KMS-11 (cell line): ENCODE results near the gene RILPL2.

Experiments used
- H2AFZ ChIP-seq: fragments of 200-600 bp; sonication (generic); 2 replicates; pipeline ENCODE4 v1.6.1; 2016; ENCODE audit warnings: antibody characterized with exemption, mixed run types, low read depth
- H3K27ac ChIP-seq: fragments of 200-600 bp; sonication (generic); 2 replicates; pipeline ENCODE4 v1.6.1; 2016; ENCODE audit warnings: mild to moderate bottlenecking, mixed run types
- H3K27me3 ChIP-seq: fragments of 200-600 bp; sonication (generic); 2 replicates; pipeline ENCODE4 v1.6.1; 2017; ENCODE audit warnings: mild to moderate bottlenecking, low read depth, mixed run types, moderate library complexity; ENCODE audit not compliant: insufficient read depth
- H3K36me3 ChIP-seq: fragments of 200-600 bp; sonication (generic); 2 replicates; pipeline ENCODE4 v1.6.1; 2017; ENCODE audit warnings: mild to moderate bottlenecking, mixed run types; ENCODE audit not compliant: insufficient read depth
- H3K4me1 ChIP-seq: fragments of 200-600 bp; sonication (generic); 2 replicates; pipeline ENCODE4 v1.6.1; 2016; ENCODE audit warnings: mild to moderate bottlenecking, low read depth, mixed run types; ENCODE audit not compliant: poor library complexity, severe bottlenecking
- H3K4me2 ChIP-seq: fragments of 200-600 bp; sonication (generic); 2 replicates; pipeline ENCODE4 v1.7.0; 2016; ENCODE audit warnings: mild to moderate bottlenecking, mixed run types
- H3K4me3 ChIP-seq: fragments of 200-600 bp; sonication (generic); IDR thresholded peaks from 2 replicates; pipeline ENCODE4 v1.6.1; 2017; ENCODE audit warnings: low read depth, low read length, mixed read lengths; ENCODE audit not compliant: insufficient read depth
- H3K79me2 ChIP-seq: fragments of 200-600 bp; sonication (generic); 2 replicates; pipeline ENCODE4 v1.6.1; 2016; ENCODE audit warnings: low read depth, mixed run types; ENCODE audit not compliant: insufficient read depth
- H3K9ac ChIP-seq: fragments of 200-600 bp; sonication (generic); 2 replicates; pipeline ENCODE4 v1.6.1; 2016; ENCODE audit warnings: mild to moderate bottlenecking, mixed run types
- H4K20me1 ChIP-seq: fragments of 200-600 bp; sonication (generic); 2 replicates; pipeline ENCODE4 v1.6.1; 2016; ENCODE audit warnings: mild to moderate bottlenecking, mixed run types; ENCODE audit not compliant: insufficient read depth
- TF ChIP-seq, protein P1 (sequence below): fragments of 200-600 bp; sonication (generic); conservative IDR thresholded peaks from 2 replicates; pipeline ENCODE4 v1.6.1; 2017; ENCODE audit warnings: low read depth, mild to moderate bottlenecking, antibody characterized with exemption, low read length, moderate library complexity, mixed read lengths

The RILPL2 gene

DNA sequence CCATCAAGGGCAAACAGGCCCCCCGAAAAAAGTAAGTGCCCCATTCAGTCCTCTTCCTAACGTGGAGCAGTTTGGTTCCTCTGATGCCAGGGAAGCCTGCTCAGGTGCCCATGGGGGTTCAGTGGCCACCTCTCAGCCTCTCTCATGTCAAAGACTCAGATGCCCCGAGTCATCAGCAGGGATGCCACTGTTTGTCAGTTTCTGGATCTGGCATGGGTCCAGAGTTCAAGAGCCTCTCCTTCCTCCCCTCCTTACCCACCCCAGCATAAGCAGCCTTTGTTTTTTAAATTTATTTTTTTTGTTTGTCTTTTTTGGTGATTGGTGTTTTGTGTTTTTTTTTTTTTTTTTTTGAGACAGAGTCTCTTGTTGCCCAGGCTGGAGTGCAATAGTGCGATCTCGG is 41.2 kb downstream of the RILPL2 start:
- Histone ChIP-seq H3K4me3 (no peak overlapping the region), H2AFZ (no peak overlapping the region), H3K79me2 (no peaks in the 10 kb centered on the region), H3K27me3 (no peaks in the 10 kb centered on the region), H3K27ac (no peak overlapping the region), H3K36me3 (no peaks in the 10 kb centered on the region), H3K4me2 (no peak overlapping the region), H3K9ac (no peak overlapping the region), H4K20me1 (no peaks in the 10 kb centered on the region), H3K4me1 (no peaks in the 10 kb centered on the region)
- TF ChIP-seq, protein P1, sequence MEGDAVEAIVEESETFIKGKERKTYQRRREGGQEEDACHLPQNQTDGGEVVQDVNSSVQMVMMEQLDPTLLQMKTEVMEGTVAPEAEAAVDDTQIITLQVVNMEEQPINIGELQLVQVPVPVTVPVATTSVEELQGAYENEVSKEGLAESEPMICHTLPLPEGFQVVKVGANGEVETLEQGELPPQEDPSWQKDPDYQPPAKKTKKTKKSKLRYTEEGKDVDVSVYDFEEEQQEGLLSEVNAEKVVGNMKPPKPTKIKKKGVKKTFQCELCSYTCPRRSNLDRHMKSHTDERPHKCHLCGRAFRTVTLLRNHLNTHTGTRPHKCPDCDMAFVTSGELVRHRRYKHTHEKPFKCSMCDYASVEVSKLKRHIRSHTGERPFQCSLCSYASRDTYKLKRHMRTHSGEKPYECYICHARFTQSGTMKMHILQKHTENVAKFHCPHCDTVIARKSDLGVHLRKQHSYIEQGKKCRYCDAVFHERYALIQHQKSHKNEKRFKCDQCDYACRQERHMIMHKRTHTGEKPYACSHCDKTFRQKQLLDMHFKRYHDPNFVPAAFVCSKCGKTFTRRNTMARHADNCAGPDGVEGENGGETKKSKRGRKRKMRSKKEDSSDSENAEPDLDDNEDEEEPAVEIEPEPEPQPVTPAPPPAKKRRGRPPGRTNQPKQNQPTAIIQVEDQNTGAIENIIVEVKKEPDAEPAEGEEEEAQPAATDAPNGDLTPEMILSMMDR, result no peak

DNA sequence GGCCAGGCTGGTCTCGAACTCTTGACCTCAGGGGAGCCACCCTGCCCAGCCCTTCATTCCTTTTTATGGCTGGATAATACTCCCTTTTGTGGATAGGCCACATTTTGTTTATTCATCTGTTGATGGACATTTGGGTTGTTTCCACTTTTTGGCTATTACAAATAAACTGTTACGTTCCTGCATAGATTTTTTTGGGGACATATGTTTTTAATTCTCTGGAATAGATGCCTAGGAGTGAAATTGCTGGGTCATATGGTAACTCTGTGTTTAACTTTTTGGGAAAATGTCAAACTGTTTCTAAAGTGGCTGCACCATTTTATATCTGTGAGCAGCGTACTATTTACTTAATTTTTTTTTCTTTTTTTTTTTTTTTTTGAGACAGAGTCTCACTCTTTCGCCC is 42.7 kb downstream of the RILPL2 start:
- Histone ChIP-seq H2AFZ (no peak overlapping the region), H3K27ac (no peak overlapping the region), H3K27me3 (no peaks in the 10 kb centered on the region), H3K79me2 (no peaks in the 10 kb centered on the region), H3K9ac (no peak overlapping the region), H3K4me1 (no peaks in the 10 kb centered on the region), H3K4me2 (no peak overlapping the region), H4K20me1 (no peaks in the 10 kb centered on the region), H3K36me3 (no peaks in the 10 kb centered on the region), H3K4me3 (no peak overlapping the region)
- TF ChIP-seq, protein P1, result no peak

DNA sequence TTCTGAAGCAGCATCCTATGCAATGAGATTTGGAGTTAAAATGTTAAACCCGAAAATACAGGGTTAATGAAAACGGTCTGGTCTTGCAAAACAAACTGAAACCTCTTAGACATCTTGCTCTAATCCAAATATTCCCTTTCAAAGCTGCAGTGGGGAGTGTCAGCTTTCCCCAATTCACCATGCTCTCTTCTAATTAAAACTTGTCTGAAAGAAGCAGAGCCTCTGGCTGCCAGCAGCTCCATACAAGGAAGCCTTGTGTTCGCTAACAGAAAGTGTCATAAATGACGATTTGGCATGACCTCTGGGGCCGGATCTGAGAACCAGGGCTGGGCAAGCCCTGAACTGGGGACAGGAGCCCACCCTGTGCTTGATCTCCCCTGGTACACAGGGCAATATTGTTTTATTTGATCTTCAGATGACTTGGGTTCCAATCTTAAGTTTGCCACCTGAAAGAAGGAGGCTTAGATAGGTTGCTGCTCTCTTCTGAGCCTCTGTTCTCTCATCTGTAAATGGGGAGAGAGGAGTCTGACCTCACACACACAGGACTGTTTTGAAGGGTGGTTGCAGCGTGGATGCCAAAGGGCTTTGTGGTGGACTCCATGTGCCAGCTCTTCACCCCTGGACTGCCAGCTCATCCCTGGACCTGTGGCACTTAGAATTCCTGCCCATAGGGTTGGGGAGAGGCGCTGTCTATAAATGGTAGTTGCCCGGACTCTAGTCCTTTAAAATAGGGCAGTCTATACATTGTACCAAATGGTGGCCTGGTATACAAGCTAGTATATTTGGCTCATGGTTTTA is 44.7 kb downstream of the RILPL2 start:
- Histone ChIP-seq H3K4me1 (peaks cover 14% of the 10 kb centered on the region), H3K27me3 (no peaks in the 10 kb centered on the region), H3K27ac (no peak overlapping the region), H2AFZ (no peak overlapping the region), H3K4me3 (no peak overlapping the region), H3K4me2 (no peak overlapping the region), H3K36me3 (no peaks in the 10 kb centered on the region), H3K9ac (no peak overlapping the region), H3K79me2 (0 out of 2 replicates have a peak, but pooled peaks cover 5% of the 10 kb centered on the region), H4K20me1 (no peaks in the 10 kb centered on the region)
- TF ChIP-seq, protein P1, result no peak

DNA sequence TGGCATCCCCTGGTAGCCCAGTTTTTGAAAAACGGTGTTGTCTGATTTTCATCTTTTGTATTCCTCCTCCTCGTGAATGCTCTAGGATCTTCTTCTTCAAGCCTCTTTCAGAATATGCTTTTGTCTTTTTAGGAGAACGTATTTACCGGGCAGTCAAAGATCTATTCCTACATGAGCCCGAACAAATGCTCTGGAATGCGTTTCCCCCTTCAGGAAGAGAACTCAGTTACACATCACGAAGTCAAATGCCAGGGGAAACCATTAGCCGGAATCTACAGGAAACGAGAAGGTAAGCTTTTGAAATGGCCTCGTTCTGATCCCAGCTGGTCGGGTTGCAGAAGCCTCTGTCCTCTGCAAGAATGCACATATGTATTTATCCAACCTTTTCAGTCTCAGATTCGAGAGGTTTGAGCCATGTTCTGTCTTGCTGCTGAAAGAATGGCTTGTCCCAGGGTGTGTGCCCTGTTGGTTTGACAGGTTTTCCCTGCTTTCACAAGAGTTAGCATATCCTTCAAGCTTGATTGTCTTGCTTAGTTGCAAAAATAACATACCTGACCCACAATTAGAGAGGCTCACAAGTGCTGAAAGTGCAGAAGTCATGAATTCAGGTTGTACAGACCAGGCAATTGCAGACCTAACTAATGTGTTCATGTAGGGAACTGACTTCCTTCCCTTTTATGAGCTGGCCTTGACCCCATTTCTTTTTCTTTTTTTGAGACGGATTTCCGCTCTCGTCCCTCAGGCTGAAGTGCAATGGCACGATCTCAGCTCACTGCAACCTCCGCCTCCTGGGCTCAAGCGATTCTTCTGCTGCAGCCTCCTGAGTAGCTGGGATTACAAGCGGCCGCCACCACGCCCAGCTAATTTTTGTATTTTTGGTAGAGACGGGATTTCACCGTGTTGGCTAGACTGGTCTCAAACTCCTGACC is 45.7 kb downstream of the RILPL2 start:
- no peaks in the 10 kb centered on the region for H4K20me1 ChIP-seq
- H3K4me1 ChIP-seq, result peaks cover 14% of the 10 kb centered on the region
- no peak overlapping the region for H3K4me2 ChIP-seq
- 0 out of 2 replicates have a peak, but pooled peaks cover 5% of the 10 kb centered on the region for H3K79me2 ChIP-seq
- H3K27me3 ChIP-seq, result no peaks in the 10 kb centered on the region
- H2AFZ ChIP-seq, result no peak overlapping the region
- no peak overlapping the region for H3K9ac ChIP-seq
- no peak overlapping the region for H3K4me3 ChIP-seq
- H3K36me3 ChIP-seq, result no peaks in the 10 kb centered on the region
- TF ChIP-seq, protein P1, result no peak
- no peak overlapping the region for H3K27ac ChIP-seq
